ENCODE data around the gene UNC45B. TPM values are rescaled to one million over a fixed set of nuclear protein-coding genes. Genes with fewer than 3 reads are reported as not detected.
"Not testable (repeated sequence)": the region's sequence is repeated elsewhere in the genome, so short reads cannot be mapped to it uniquely, and the experiment has no call there.

Gene UNC45B
- total and polyA plus RNA-seq, 2 donors (not counting 3 experiments of a cell fraction or from before 2014, with no cell fraction given): not detected

DNA sequence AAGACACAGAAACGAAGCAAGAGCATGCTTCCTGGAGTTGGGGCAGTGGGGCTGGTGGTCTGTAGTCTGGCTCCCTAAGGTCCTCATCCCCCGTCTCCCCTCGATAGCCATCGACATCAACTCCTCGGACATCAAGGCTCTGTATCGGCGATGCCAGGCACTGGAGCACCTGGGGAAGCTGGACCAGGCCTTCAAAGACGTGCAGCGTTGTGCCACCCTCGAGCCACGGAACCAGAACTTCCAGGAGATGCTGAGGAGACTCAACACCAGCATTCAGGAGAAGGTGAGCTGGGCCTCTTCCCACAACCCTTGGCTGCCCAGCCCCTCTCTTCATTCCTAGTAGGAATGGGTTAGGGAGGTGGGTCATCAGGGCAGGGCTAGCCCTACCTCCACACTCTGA lies 2.3 kb downstream of the UNC45B start:
- DNase-seq (ENCODE audit: low read depth, low spot score) (no peak), FAIRE-seq (no peak)
- TF ChIP-seq JUN (IDR thresholded peaks at IDR 0.05; ENCODE audit: borderline replicate concordance, insufficient read depth, insufficient read length, low read depth) (no peak), MAX (IDR thresholded peaks at IDR 0.05; ENCODE audit: insufficient read depth, insufficient read length) (no peak), FOS (IDR thresholded peaks at IDR 0.05; ENCODE audit: borderline replicate concordance, insufficient read depth, low read length) (no peak), POLR2AphosphoS5 (IDR thresholded peaks at IDR 0.05; ENCODE audit: insufficient read depth, low read depth, low read length) (no peak), MYC (IDR thresholded peaks at IDR 0.05; ENCODE audit: low read depth, low read length) (no peak), GATA2 (IDR thresholded peaks at IDR 0.05; ENCODE audit: insufficient read depth, insufficient read length, low read depth, low read length) (no peak), POLR2A (IDR thresholded peaks at IDR 0.05; ENCODE audit: low read depth, low read length) (no peak), EZH2 (IDR thresholded peaks at IDR 0.05; ENCODE audit: borderline replicate concordance, low read depth, low read length, severe bottlenecking) (no peak)
- TF ChIP-seq, protein P1, sequence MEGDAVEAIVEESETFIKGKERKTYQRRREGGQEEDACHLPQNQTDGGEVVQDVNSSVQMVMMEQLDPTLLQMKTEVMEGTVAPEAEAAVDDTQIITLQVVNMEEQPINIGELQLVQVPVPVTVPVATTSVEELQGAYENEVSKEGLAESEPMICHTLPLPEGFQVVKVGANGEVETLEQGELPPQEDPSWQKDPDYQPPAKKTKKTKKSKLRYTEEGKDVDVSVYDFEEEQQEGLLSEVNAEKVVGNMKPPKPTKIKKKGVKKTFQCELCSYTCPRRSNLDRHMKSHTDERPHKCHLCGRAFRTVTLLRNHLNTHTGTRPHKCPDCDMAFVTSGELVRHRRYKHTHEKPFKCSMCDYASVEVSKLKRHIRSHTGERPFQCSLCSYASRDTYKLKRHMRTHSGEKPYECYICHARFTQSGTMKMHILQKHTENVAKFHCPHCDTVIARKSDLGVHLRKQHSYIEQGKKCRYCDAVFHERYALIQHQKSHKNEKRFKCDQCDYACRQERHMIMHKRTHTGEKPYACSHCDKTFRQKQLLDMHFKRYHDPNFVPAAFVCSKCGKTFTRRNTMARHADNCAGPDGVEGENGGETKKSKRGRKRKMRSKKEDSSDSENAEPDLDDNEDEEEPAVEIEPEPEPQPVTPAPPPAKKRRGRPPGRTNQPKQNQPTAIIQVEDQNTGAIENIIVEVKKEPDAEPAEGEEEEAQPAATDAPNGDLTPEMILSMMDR (IDR thresholded peaks at IDR 0.05; ENCODE audit: extremely low read depth in 1 of 2, insufficient read depth in 1 of 2, low read depth in 1 of 2, low read length in 2 of 2): no peak
- Histone ChIP-seq H3K79me2 (ENCODE audit: control insufficient read depth, insufficient read depth, low read length) (no peaks in the 10 kb centered on the region), H3K9ac (replicated peaks; ENCODE audit: extremely low read depth, insufficient read depth, low read length) (no peak overlapping the region), H2AFZ (ENCODE audit: low read depth, low read length) (no peak overlapping the region), H3K9me1 (replicated peaks; ENCODE audit: control insufficient read depth, extremely low read depth, insufficient read depth, low read length) (no peaks in the 10 kb centered on the region), H3K4me3 (replicated peaks in 1 of 3; ENCODE audit: insufficient read depth in 1 of 3, low read depth in 1 of 3, low read length in 3 of 3) (no peak overlapping the region), H3K4me2 (ENCODE audit: insufficient read depth, low read length) (no peak overlapping the region), H3K27me3 (ENCODE audit: control insufficient read depth in 2 of 2, insufficient read depth in 2 of 2, low read length in 2 of 2) (peaks cover 4 to 9% of the 10 kb centered on the region in 2 experiments), H3K36me3 (ENCODE audit: control insufficient read depth in 2 of 2, extremely low read depth in 1 of 2, insufficient read depth in 2 of 2, low read length in 2 of 2) (no peaks in the 10 kb centered on the region), H3K27ac (ENCODE audit: insufficient read depth, low read depth, low read length) (no peak overlapping the region), H3K9me3 (replicated peaks; ENCODE audit: control insufficient read depth, insufficient read depth, low read length) (no peaks in the 10 kb centered on the region), H4K20me1 (replicated peaks; ENCODE audit: control insufficient read depth, extremely low read depth, insufficient read depth, low read length) (no peaks in the 10 kb centered on the region), H3K4me1 (ENCODE audit: control insufficient read depth, extremely low read depth, insufficient read depth, low read length) (no peaks in the 10 kb centered on the region)
- dilution Hi-C loops (cut with MboI; ENCODE audit: extremely low pct_ligation_motif_present, low sequenced_read_pairs): no loop called here
- POLR2A ChIA-PET: no interaction called here
- BruUV-seq (replicated peaks): no TSS peak
- intact Hi-C loops (cut with micrococcal nuclease): loop anchor here (10.0 kb wide), 1 partner anchor 385 kb away; the partner anchor contains the start of gene SLFN12L
- CTCF ChIA-PET: interaction anchor here (1.2 kb wide), 1 partner anchor 8 kb away, joined by 4 read pairs; no protein-coding TSS in a partner anchor

- H3K4me3 ChIP-seq (replicated peaks in 1 of 3; ENCODE audit: insufficient read depth in 1 of 3, low read depth in 1 of 3, low read length in 3 of 3); H3K36me3 ChIP-seq (ENCODE audit: control insufficient read depth in 2 of 2, extremely low read depth in 1 of 2, insufficient read depth in 2 of 2, low read length in 2 of 2); intact Hi-C loops (cut with micrococcal nuclease); H3K27ac ChIP-seq (ENCODE audit: insufficient read depth, low read depth, low read length); dilution Hi-C loops (cut with MboI; ENCODE audit: extremely low pct_ligation_motif_present, low sequenced_read_pairs); POLR2A ChIA-PET; H3K9me3 ChIP-seq (replicated peaks; ENCODE audit: control insufficient read depth, insufficient read depth, low read length); H3K27me3 ChIP-seq (ENCODE audit: control insufficient read depth in 2 of 2, insufficient read depth in 2 of 2, low read length in 2 of 2); H3K4me2 ChIP-seq (ENCODE audit: insufficient read depth, low read length); H3K9me1 ChIP-seq (replicated peaks; ENCODE audit: control insufficient read depth, extremely low read depth, insufficient read depth, low read length); H4K20me1 ChIP-seq (replicated peaks; ENCODE audit: control insufficient read depth, extremely low read depth, insufficient read depth, low read length); CTCF ChIA-PET; FAIRE-seq; H3K4me1 ChIP-seq (ENCODE audit: control insufficient read depth, extremely low read depth, insufficient read depth, low read length); DNase-seq (ENCODE audit: low read depth, low spot score); H3K79me2 ChIP-seq (ENCODE audit: control insufficient read depth, insufficient read depth, low read length); H3K9ac ChIP-seq (replicated peaks; ENCODE audit: extremely low read depth, insufficient read depth, low read length); H2AFZ ChIP-seq (ENCODE audit: low read depth, low read length); BruUV-seq (replicated peaks): not testable (repeated sequence)
Observed at GRCh38 chr17:35151080-35151479, 3.5 kb downstream of the UNC45B start.

Data from endothelial cell of umbilical vein (primary cell).